NB4 (cell line): Measurements from ENCODE around the gene CACNA2D3.

Experiments
- DNase-seq: peaks from one replicate; pipeline ENCODE4 v3.0.0; 2010; ENCODE audit warnings: low read depth
- H3K4me3 ChIP-seq: one replicate; pipeline ENCODE4 v1.5.1; 2011; ENCODE audit warnings: mild to moderate bottlenecking, low read depth, low read length, moderate library complexity
- MYC ChIP-seq: IDR thresholded peaks from 2 replicates; pipeline ENCODE4 v1.6.1; 2011; ENCODE audit warnings: low read depth, low read length
- POLR2A ChIP-seq: IDR thresholded peaks from 2 replicates; pipeline ENCODE4 v1.6.1; 2011; ENCODE audit warnings: mild to moderate bottlenecking; ENCODE audit not compliant: insufficient read length; ENCODE audit errors: extremely low read depth
- TF ChIP-seq, protein P1 (sequence below): IDR thresholded peaks from 2 replicates; pipeline ENCODE4 v1.6.1; 2011; ENCODE audit warnings: low read depth, low read length
- TF ChIP-seq, protein P2 (sequence below): IDR thresholded peaks from one replicate; pipeline ENCODE4 v1.5.1; 2012; ENCODE audit warnings: low read depth, low read length

Gene CACNA2D3

GRCh38 chr3:54791501-54792156, 669.3 kb downstream of the CACNA2D3 start:
- TF ChIP-seq MYC: no peak
- TF ChIP-seq, protein P1, sequence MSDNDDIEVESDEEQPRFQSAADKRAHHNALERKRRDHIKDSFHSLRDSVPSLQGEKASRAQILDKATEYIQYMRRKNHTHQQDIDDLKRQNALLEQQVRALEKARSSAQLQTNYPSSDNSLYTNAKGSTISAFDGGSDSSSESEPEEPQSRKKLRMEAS: no peak
- TF ChIP-seq, protein P2, sequence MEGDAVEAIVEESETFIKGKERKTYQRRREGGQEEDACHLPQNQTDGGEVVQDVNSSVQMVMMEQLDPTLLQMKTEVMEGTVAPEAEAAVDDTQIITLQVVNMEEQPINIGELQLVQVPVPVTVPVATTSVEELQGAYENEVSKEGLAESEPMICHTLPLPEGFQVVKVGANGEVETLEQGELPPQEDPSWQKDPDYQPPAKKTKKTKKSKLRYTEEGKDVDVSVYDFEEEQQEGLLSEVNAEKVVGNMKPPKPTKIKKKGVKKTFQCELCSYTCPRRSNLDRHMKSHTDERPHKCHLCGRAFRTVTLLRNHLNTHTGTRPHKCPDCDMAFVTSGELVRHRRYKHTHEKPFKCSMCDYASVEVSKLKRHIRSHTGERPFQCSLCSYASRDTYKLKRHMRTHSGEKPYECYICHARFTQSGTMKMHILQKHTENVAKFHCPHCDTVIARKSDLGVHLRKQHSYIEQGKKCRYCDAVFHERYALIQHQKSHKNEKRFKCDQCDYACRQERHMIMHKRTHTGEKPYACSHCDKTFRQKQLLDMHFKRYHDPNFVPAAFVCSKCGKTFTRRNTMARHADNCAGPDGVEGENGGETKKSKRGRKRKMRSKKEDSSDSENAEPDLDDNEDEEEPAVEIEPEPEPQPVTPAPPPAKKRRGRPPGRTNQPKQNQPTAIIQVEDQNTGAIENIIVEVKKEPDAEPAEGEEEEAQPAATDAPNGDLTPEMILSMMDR: no peak
- TF ChIP-seq POLR2A: no peak
- H3K4me3 ChIP-seq: no peak overlapping the region
- DNase-seq: no peak

DNA sequence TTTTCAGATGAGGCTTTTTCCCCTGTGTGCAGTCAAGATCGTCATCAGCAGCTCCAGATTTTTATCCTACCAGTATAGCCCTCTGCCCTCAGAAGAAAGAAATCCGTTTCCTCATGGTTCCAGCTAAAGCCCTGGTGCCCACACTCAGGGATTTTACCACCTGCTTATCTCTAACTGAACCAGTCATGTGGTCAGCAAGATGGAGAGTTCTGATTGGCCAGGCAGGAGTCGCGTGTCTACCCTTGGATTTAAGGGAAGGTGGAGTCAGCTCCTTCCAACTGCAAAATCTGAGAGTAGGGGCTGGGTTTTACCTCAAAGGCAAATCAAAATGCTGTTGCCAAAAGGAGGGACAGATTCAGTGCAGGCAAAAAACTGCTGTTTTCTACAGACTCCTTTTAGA, 670.2 kb downstream of the CACNA2D3 start:
- no peak for TF ChIP-seq POLR2A
- no peak for TF ChIP-seq MYC
- TF ChIP-seq, protein P2: no peak
- TF ChIP-seq, protein P1: no peak
- DNase-seq: no peak
- H3K4me3 ChIP-seq: no peak overlapping the region

- no peak for DNase-seq
- TF ChIP-seq, protein P1: no peak
- TF ChIP-seq POLR2A (no peak), MYC (no peak)
- TF ChIP-seq, protein P2: no peak
- H3K4me3 ChIP-seq: no peak overlapping the region
Observed at GRCh38 chr3:54793171-54793570, 670.8 kb downstream of the CACNA2D3 start.

GRCh38 chr3:54797111-54797510, 674.8 kb downstream of the CACNA2D3 start:
- H3K4me3 ChIP-seq: no peak overlapping the region
- TF ChIP-seq POLR2A: no peak
- no peak for TF ChIP-seq MYC
- TF ChIP-seq, protein P2: no peak
- TF ChIP-seq, protein P1: no peak
- no peak for DNase-seq

- no peak for DNase-seq
- no peak overlapping the region for H3K4me3 ChIP-seq
- no peak for TF ChIP-seq POLR2A
- TF ChIP-seq, protein P1: no peak
- TF ChIP-seq, protein P2: no peak
- no peak for TF ChIP-seq MYC
Observed at GRCh38 chr3:54800478-54800877, 678.1 kb downstream of the CACNA2D3 start.
